ENCODE results near the gene DNAJA3.

GRCh38 chr16:4452674-4453073, 27.0 kb downstream of the DNAJA3 start:
- TF ChIP-seq, protein P1, sequence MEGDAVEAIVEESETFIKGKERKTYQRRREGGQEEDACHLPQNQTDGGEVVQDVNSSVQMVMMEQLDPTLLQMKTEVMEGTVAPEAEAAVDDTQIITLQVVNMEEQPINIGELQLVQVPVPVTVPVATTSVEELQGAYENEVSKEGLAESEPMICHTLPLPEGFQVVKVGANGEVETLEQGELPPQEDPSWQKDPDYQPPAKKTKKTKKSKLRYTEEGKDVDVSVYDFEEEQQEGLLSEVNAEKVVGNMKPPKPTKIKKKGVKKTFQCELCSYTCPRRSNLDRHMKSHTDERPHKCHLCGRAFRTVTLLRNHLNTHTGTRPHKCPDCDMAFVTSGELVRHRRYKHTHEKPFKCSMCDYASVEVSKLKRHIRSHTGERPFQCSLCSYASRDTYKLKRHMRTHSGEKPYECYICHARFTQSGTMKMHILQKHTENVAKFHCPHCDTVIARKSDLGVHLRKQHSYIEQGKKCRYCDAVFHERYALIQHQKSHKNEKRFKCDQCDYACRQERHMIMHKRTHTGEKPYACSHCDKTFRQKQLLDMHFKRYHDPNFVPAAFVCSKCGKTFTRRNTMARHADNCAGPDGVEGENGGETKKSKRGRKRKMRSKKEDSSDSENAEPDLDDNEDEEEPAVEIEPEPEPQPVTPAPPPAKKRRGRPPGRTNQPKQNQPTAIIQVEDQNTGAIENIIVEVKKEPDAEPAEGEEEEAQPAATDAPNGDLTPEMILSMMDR (IDR thresholded peaks at IDR 0.05), result no peak
- TF ChIP-seq POLR2A (IDR thresholded peaks at IDR 0.05), result no peak

Data from right lobe of liver (tissue), 4 donors.